ENCODE results near the gene CD248.
"Not testable (repeated sequence)": the region's sequence is repeated elsewhere in the genome, so short reads cannot be mapped to it uniquely, and the experiment has no call there.

Gene CD248, protein sequence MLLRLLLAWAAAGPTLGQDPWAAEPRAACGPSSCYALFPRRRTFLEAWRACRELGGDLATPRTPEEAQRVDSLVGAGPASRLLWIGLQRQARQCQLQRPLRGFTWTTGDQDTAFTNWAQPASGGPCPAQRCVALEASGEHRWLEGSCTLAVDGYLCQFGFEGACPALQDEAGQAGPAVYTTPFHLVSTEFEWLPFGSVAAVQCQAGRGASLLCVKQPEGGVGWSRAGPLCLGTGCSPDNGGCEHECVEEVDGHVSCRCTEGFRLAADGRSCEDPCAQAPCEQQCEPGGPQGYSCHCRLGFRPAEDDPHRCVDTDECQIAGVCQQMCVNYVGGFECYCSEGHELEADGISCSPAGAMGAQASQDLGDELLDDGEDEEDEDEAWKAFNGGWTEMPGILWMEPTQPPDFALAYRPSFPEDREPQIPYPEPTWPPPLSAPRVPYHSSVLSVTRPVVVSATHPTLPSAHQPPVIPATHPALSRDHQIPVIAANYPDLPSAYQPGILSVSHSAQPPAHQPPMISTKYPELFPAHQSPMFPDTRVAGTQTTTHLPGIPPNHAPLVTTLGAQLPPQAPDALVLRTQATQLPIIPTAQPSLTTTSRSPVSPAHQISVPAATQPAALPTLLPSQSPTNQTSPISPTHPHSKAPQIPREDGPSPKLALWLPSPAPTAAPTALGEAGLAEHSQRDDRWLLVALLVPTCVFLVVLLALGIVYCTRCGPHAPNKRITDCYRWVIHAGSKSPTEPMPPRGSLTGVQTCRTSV

GRCh38 chr11:66316849-66317251 lies at the start of gene CD248:
TSS of gene CD248 (minus strand) at chr11:66317044. CDS start at chr11:66317027, 17 bp downstream.
- DNase-seq, result no peak

GRCh38 chr11:66365711-66366619 lies 49.1 kb upstream of the CD248 start:
- no peak for DNase-seq

DNA sequence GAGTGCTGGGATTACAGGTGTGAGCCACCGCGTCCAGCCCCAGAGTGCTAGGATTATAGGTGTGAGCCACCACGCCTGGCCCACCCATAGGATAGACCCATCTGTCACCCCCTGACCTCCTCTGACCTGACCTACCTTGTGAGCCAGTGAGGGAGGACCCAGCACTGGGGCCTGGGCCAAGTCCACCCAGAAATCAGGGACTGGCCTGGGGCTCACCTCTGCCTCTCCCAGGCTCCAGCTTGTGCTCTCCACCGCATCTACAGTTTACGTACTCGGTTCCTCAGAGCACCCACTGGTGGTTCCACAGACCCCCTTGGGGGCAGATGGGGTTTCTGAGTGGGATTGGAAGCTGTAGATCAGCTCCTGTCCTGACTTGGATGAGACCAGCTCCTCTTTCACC lies 48.3 kb upstream of the CD248 start:
- no peak for DNase-seq

GRCh38 chr11:66363805-66364535 lies 47.1 kb upstream of the CD248 start:
- no peak for DNase-seq

GRCh38 chr11:66363187-66363601 lies 46.4 kb upstream of the CD248 start:
- no peak for DNase-seq

GRCh38 chr11:66362481-66363147 lies 45.8 kb upstream of the CD248 start:
- DNase-seq, result no peak

DNA sequence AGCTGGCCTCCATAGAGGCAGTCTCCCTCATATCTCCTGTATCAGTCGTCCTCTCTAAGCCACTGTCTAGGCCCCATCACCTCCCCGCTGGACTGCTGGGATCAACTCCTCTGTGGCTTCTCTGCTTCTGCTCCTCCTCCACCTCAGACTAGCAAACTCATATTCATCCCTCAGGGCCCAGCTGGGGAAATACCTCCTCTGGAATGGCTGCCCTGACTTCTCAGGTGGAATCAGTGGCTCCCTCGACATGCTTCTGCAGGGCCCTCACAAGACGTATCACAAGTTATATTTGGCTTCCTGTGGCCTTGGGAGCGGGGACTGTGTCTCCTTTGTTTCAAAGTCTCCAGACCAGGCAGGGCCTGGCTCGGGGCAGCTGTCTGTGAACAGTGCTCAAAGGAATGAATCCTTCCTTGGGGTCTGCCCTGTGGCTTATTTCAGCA lies 44.7 kb upstream of the CD248 start:
- DNase-seq, result no peak

DNA sequence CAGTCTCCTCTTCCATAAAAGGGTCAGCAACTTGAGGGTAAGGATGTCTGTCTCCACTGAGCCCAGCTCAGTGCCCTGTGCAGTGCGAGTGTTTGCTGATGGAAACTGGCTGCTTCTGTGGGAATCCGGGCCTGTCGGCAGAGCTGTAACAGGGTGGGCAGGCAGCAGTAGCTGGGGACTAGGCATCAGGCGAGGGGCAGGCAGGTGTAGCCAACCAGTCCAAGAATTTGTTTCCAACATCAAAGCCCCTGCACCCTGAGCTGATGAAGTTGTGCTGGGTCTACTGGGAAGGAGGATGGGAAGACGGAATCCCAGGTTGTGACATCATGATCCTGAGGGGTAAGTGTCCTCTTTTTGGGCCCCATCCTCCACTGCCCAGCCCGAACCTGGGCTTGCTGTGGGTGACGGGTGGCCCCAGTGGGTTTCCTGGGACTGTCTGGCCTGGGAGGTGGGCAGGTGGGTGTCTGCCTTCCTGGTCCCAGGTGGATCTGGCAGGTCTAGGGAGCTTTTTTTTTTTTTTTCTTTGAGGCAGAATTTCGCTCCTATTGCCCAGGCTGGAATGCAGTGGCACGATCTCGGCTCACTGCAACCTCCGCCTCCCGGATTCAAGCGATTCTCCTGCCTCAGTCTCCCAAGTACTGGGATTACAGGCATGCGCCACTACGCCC lies 43.7 kb upstream of the CD248 start:
- no peak for DNase-seq

DNA sequence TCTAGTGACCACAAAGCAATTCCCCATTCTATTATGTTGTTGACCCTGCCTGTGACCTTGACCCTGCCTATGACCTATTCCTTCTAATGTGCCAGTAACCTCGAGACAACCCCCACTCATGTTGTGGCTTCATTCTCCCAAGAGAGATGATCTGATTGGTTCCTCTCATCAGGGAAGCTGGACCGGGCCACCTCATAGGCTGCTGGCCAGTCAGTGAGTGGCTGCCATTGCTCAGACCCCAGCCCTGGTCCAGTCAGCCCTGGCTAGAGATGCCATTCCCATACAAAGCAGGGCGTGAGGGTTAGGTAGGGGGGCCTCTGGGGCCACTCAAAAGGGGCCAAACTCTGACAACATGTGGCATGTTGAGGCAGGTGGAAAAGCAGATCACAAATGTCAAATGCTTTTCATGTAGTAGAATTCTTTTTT lies 42.8 kb upstream of the CD248 start:
- DNase-seq, result no peak

- not testable (repeated sequence) for DNase-seq
These were observed 33.9 kb upstream of the CD248 start for GRCh38 chr11:66350560-66351235.

- DNase-seq, result no peak
These were observed 32.2 kb upstream of the CD248 start for GRCh38 chr11:66349084-66349386.

- peak; percentile 97 for DNase-seq
These were observed 30.8 kb upstream of the CD248 start, which contains the start of gene B4GAT1 for GRCh38 chr11:66347425-66348276. TSS of gene B4GAT1 (minus strand) at chr11:66347629. CDS start at chr11:66347545, 84 bp downstream.

DNA sequence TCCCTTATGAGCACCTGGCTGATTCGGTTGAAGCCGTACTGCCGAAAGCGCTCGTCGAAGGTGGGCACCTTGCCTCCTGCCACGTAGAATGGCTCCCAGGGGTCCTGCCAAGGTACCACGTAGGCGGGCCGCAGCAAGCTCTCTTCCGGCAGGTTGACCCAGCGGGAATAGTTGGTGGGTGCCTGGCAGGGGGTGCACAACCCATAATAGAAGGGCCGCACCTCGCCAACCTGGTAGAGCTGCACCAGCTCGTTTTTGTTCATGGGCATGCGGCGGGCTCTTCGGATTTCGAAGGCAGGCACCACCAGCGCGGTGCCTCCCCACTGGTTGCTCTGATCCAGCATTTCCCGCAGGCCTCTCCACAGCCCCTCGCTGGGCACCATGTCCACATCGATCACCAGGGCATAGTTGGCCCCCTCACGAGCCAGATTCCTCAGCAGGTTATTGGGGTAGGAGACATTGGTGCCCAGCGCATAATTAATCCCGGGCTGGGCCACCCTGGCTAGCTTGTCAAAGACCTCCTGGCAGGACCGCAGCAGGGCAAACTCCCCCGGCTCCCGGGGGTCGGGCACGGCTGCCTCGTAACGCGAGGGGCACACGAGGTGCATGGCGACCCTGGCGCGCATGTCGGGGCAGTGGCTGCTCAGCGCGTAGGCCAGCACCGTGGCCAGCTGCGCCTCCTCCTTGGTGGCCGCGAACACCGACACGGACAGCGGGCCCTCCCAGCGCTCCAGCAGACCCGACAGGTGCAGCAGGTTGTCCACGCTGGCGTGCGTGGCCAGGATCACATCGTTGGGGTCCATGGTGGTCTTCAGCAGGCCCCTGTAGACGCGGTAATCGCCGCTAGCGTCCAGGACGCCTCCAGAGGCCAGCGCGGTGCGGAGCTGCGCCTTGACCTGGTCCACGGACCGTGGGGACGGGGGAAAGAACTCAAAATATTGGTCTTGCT lies 29.9 kb upstream of the CD248 start:
- DNase-seq, result peak; percentile 87

DNA sequence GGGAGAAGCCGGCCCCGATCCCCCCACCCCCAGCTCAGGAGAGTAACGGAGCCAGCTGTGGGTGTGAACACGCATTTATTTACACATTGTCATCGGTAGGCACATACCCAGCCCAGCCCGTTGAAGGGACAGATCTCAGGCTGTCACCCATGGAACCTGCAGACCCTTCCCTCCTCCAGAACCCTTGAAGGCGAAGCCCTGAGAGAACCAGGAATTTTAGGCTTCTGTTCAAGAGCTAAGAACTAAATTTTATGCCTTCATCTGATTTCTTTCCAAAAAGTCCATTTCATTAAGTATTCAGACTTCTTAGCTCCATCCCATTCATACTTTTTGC lies 28.4 kb upstream of the CD248 start:
- no peak for DNase-seq

GRCh38 chr11:66344550-66345315 lies 27.9 kb upstream of the CD248 start, which contains the start of gene BRMS1:
TSS of gene BRMS1 (minus strand) at chr11:66345104. CDS start at chr11:66342234, 2,870 bp downstream.
- DNase-seq, result peak; percentile 95

- DNase-seq, result no peak
These were observed 26.3 kb upstream of the CD248 start for GRCh38 chr11:66343176-66343575.

DNA sequence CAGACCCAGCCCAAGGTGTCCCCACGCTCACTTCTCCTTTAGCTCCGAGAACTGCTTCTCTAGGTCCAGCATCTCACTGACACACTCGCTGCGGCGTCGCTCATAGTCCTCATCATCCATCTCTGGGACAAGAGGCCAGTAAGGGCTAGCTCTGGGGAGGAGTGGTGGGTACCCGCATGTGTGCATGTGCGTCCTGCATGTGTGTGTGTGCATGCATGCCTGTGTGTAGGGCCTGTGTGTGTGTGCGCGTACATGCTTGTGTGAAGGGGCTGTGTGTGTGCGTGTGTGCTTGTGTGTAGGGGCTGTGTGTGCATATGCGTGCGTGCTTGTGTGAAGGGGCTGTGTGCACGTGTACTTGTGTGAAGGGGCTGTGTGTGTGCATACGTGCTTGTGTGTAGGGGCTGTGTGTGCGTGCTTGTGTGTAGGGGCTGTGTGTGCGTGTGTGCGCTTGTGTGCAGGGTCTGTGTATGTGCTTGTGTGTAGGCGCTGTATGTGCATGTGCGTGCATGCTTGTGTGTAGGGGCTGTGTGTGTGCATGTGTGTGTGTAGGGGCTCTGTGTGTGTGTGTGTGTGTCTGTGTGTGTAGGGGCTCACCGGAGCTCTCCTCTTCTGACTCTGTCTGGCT lies 24.8 kb upstream of the CD248 start:
- no peak for DNase-seq
